Glutamatergic neuron (in vitro differentiated cells): Measurements from ENCODE around the gene EXOC4. TPM values are rescaled to one million over a fixed set of nuclear protein-coding genes. Genes with fewer than 3 reads are reported as not detected.

Experiments used
- DNase-seq: peaks from one replicate; pipeline ENCODE4 v3.0.0; 2022
- H3K27ac Mint-ChIP-seq: one replicate; pipeline ENCODE4 v1.8.0; 2020; ENCODE audit warnings: mild to moderate bottlenecking, mixed read lengths, inconsistent platforms; ENCODE audit not compliant: unreplicated experiment
- H3K27me3 Mint-ChIP-seq: one replicate; pipeline ENCODE4 v1.8.0; 2020; ENCODE audit warnings: mild to moderate bottlenecking, moderate library complexity, mixed read lengths, inconsistent platforms; ENCODE audit not compliant: unreplicated experiment
- H3K36me3 Mint-ChIP-seq: one replicate; pipeline ENCODE4 v1.8.0; 2020; ENCODE audit warnings: mild to moderate bottlenecking, mixed read lengths, inconsistent platforms; ENCODE audit not compliant: unreplicated experiment
- H3K4me1 Mint-ChIP-seq: one replicate; pipeline ENCODE4 v1.8.0; 2020; ENCODE audit warnings: mild to moderate bottlenecking, low read depth, mixed read lengths, inconsistent platforms; ENCODE audit not compliant: unreplicated experiment
- H3K4me3 Mint-ChIP-seq: one replicate; pipeline ENCODE4 v1.8.0; 2020; ENCODE audit warnings: mild to moderate bottlenecking, mixed read lengths, inconsistent platforms; ENCODE audit not compliant: unreplicated experiment
- H3K9me3 Mint-ChIP-seq: one replicate; pipeline ENCODE4 v1.8.0; 2020; ENCODE audit warnings: mild to moderate bottlenecking, moderate library complexity, mixed read lengths, inconsistent platforms; ENCODE audit not compliant: unreplicated experiment
- CTCF ChIP-seq: fragments of 200-600 bp; sonication (generic); IDR thresholded peaks from one replicate; pipeline ENCODE4 v1.5.0; 2021; ENCODE audit not compliant: partially characterized antibody, unreplicated experiment
- total RNA-seq: library from RNA; stranded (reverse); fragmentation: NEBNext Ultra II Directional; extraction: Animal tissue kit (Norgen Biotek cat#: 25700); gene quantifications from one replicate; pipeline ENCODE4 v1.2.1, GENCODE V29; 2021; ENCODE audit not compliant: unreplicated experiment

The EXOC4 gene
- total RNA-seq, 1 donor from 2014 or later = 73.8 TPM

GRCh38 chr7:133556553-133556952, 303.7 kb downstream of the EXOC4 start:
- TF ChIP-seq CTCF = no peak
- Mint-ChIP-seq H3K27me3 (no peaks in the 10 kb centered on the region), H3K36me3 (no peaks in the 10 kb centered on the region), H3K9me3 (no peaks in the 10 kb centered on the region), H3K27ac (peak overlapping the region; percentile 6), H3K4me1 (peaks cover 19% of the 10 kb centered on the region), H3K4me3 (no peak overlapping the region)
- no peak for DNase-seq

GRCh38 chr7:133560900-133561299, 308.0 kb downstream of the EXOC4 start:
- Mint-ChIP-seq H3K4me3 (no peak overlapping the region), H3K27me3 (peaks cover 2% of the 10 kb centered on the region)

GRCh38 chr7:133561396-133561795, 308.5 kb downstream of the EXOC4 start:
- no peak for DNase-seq
- no peak overlapping the region for H3K4me3 Mint-ChIP-seq
- no peaks in the 10 kb centered on the region for H3K9me3 Mint-ChIP-seq
- peaks cover 2% of the 10 kb centered on the region for H3K27me3 Mint-ChIP-seq
- no peak for TF ChIP-seq CTCF
- no peak overlapping the region for H3K27ac Mint-ChIP-seq
- no peaks in the 10 kb centered on the region for H3K36me3 Mint-ChIP-seq
- peaks cover 4% of the 10 kb centered on the region for H3K4me1 Mint-ChIP-seq

More at GRCh38 chr7:133560900-133561299, 308.0 kb downstream of the EXOC4 start:
- H3K9me3 Mint-ChIP-seq = no peaks in the 10 kb centered on the region
- no peak overlapping the region for H3K27ac Mint-ChIP-seq
- DNase-seq = no peak
- H3K4me1 Mint-ChIP-seq = peaks cover 9% of the 10 kb centered on the region
- H3K36me3 Mint-ChIP-seq = no peaks in the 10 kb centered on the region
- no peak for TF ChIP-seq CTCF

- Mint-ChIP-seq H3K9me3 (no peaks in the 10 kb centered on the region), H3K4me3 (no peak overlapping the region), H3K4me1 (no peaks in the 10 kb centered on the region), H3K27ac (no peak overlapping the region), H3K27me3 (peaks cover 2% of the 10 kb centered on the region), H3K36me3 (no peaks in the 10 kb centered on the region)
- DNase-seq = no peak
- TF ChIP-seq CTCF = no peak
Measured at GRCh38 chr7:133562621-133563020, 309.7 kb downstream of the EXOC4 start.

- H3K27me3 Mint-ChIP-seq = peaks cover 2% of the 10 kb centered on the region
- DNase-seq = no peak
Measured at GRCh38 chr7:133563251-133563650, 310.4 kb downstream of the EXOC4 start.

More at GRCh38 chr7:133563251-133563650, 310.4 kb downstream of the EXOC4 start:
- Mint-ChIP-seq H3K36me3 (no peaks in the 10 kb centered on the region), H3K4me1 (no peaks in the 10 kb centered on the region), H3K9me3 (peaks cover 2% of the 10 kb centered on the region), H3K27ac (no peak overlapping the region), H3K4me3 (no peak overlapping the region)
- TF ChIP-seq CTCF = no peak
